ENCODE data around the gene ENTREP3. TPM values are rescaled to one million over a fixed set of nuclear protein-coding genes. Genes with fewer than 3 reads are reported as not detected.
"Not testable (repeated sequence)": the region's sequence is repeated elsewhere in the genome, so short reads cannot be mapped to it uniquely, and the experiment has no call there.

ENTREP3 gene
- total RNA-seq, 1 donor from 2014 or later = 51.9 TPM

GRCh38 chr1:155241841-155242264, 13.4 kb downstream of the ENTREP3 start:
- Mint-ChIP-seq H3K36me3 (peaks cover 3% of the 10 kb centered on the region), H3K4me3 (no peak overlapping the region), H3K27ac (peak overlapping the region; percentile 89), H3K4me1 (peaks cover 33% of the 10 kb centered on the region), H3K27me3 (ENCODE audit: low read depth) (peaks cover 3% of the 10 kb centered on the region), H3K9me3 (no peaks in the 10 kb centered on the region)
- TF ChIP-seq CTCF (IDR thresholded peaks at IDR 0.05; ENCODE audit: unreplicated experiment) = no peak
- no peak for DNase-seq (ENCODE audit: low spot score in 2 of 2, unreplicated experiment in 2 of 2)

GRCh38 chr1:155241069-155241679, 14.1 kb downstream of the ENTREP3 start:
- H3K4me1 Mint-ChIP-seq = peaks cover 33% of the 10 kb centered on the region
- TF ChIP-seq CTCF (IDR thresholded peaks at IDR 0.05; ENCODE audit: unreplicated experiment) = no peak
- no peaks in the 10 kb centered on the region for H3K9me3 Mint-ChIP-seq
- peak overlapping the region; percentile 69 for H3K4me3 Mint-ChIP-seq
- H3K27me3 Mint-ChIP-seq (ENCODE audit: low read depth) = peaks cover 3% of the 10 kb centered on the region
- H3K36me3 Mint-ChIP-seq = peaks cover 4% of the 10 kb centered on the region
- peak overlapping the region; percentile 89 for H3K27ac Mint-ChIP-seq
- DNase-seq (ENCODE audit: low spot score in 2 of 2, unreplicated experiment in 2 of 2) = peak; percentile 36 to 59

GRCh38 chr1:155236451-155236850, 18.8 kb downstream of the ENTREP3 start:
- Mint-ChIP-seq H3K4me3 (no peak overlapping the region), H3K9me3 (no peaks in the 10 kb centered on the region), H3K36me3 (peaks cover 11% of the 10 kb centered on the region), H3K27me3 (ENCODE audit: low read depth) (no peaks in the 10 kb centered on the region), H3K27ac (no peak overlapping the region), H3K4me1 (peaks cover 18% of the 10 kb centered on the region)
- no peak for TF ChIP-seq CTCF (IDR thresholded peaks at IDR 0.05; ENCODE audit: unreplicated experiment)
- DNase-seq (ENCODE audit: low spot score in 2 of 2, unreplicated experiment in 2 of 2) = no peak

- not testable (repeated sequence) for H3K27ac Mint-ChIP-seq; H3K4me1 Mint-ChIP-seq; H3K27me3 Mint-ChIP-seq (ENCODE audit: low read depth); H3K4me3 Mint-ChIP-seq; DNase-seq (ENCODE audit: low spot score in 2 of 2, unreplicated experiment in 2 of 2); H3K9me3 Mint-ChIP-seq
- peaks cover 11% of the 10 kb centered on the region for H3K36me3 Mint-ChIP-seq
These were observed 19.9 kb downstream of the ENTREP3 start for GRCh38 chr1:155235375-155235774.

- not testable (repeated sequence) for H3K27me3 Mint-ChIP-seq (ENCODE audit: low read depth); H3K9me3 Mint-ChIP-seq; H3K4me1 Mint-ChIP-seq; DNase-seq (ENCODE audit: low spot score in 2 of 2, unreplicated experiment in 2 of 2); H3K4me3 Mint-ChIP-seq; H3K27ac Mint-ChIP-seq
- peaks cover 11% of the 10 kb centered on the region for H3K36me3 Mint-ChIP-seq
These were observed 21.8 kb downstream of the ENTREP3 start for GRCh38 chr1:155233502-155233901.

- not testable (repeated sequence) for H3K27ac Mint-ChIP-seq; H3K9me3 Mint-ChIP-seq; H3K4me3 Mint-ChIP-seq; H3K27me3 Mint-ChIP-seq (ENCODE audit: low read depth); DNase-seq (ENCODE audit: low spot score in 2 of 2, unreplicated experiment in 2 of 2)
- Mint-ChIP-seq H3K4me1 (peaks cover 12% of the 10 kb centered on the region), H3K36me3 (peaks cover 11% of the 10 kb centered on the region)
These were observed 23.0 kb downstream of the ENTREP3 start for GRCh38 chr1:155232001-155232978.

GRCh38 chr1:155231302-155231701, 24.0 kb downstream of the ENTREP3 start:
- H3K27ac Mint-ChIP-seq; H3K36me3 Mint-ChIP-seq; H3K4me3 Mint-ChIP-seq; H3K27me3 Mint-ChIP-seq (ENCODE audit: low read depth); H3K9me3 Mint-ChIP-seq; DNase-seq (ENCODE audit: low spot score in 2 of 2, unreplicated experiment in 2 of 2): not testable (repeated sequence)
- peaks cover 19% of the 10 kb centered on the region for H3K4me1 Mint-ChIP-seq

All from mesothelial cell of epicardium (in vitro differentiated cells).